ENCODE measurements around the gene FOXN3. TPM values are rescaled to one million over a fixed set of nuclear protein-coding genes. Genes with fewer than 3 reads are reported as not detected.

Gene FOXN3
- total and polyA plus RNA-seq, 10 of the 15 experiments (the other 5 are each of a cell fraction or from before 2014, with no cell fraction given) = 4.5 to 68.9 (median 29.7) TPM

DNA sequence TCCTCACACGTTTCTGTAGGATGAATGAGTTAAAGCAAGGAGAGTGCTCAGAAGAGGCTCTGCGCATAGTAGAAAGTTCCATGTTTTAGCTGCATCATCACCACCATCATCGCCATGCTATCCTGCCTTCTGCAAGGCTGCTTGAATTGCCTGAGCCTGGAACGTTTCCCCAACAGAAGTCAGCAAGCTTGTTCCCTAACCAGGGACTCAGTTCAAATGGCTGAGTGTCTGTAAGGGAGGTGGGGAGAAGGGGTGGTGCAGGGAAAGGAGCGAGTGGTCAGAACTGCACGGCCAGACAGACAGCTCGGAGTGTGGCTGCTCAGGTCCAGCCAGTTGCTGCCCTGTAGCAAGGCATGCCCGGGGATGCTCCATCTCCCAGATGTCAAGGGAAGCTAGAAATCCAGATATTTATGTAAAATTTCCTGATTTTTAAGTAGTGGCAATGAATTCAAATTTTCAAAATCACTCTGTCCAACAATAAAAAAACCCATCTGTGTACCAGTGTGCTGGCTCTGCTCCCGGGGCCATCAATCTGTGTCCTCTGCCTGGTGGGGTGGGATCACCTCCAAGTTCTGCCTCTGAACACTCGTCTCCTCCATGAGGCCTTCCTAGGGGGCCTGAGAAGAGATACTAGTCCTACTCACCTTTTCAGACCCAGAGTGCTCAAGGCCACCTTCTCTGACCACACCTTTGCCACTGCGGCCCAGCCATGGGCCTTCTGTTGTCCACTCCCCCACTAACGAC, 162.7 kb downstream of the FOXN3 start:
- Histone ChIP-seq H3K9me3 (replicated peaks; ENCODE audit: control insufficient read depth, insufficient read depth, low read length) (peaks cover 5% of the 10 kb centered on the region; the same call in 2 of the 3 replicates), H3K79me2 (ENCODE audit: control insufficient read depth, insufficient read depth, low read length) (no peaks in the 10 kb centered on the region), H3K4me2 (ENCODE audit: control insufficient read depth, insufficient read depth) (no peak overlapping the region), H3K27me3 (replicated peaks in 1 of 2; ENCODE audit: control insufficient read depth in 2 of 2, insufficient read depth in 2 of 2, low read length in 1 of 2) (no peaks in the 10 kb centered on the region), H3K4me1 (ENCODE audit: control insufficient read depth, insufficient read depth, low read length) (no peaks in the 10 kb centered on the region), H3K9ac (ENCODE audit: control insufficient read depth, insufficient read depth, low read length) (no peak overlapping the region), H3K36me3 (ENCODE audit: control insufficient read depth in 2 of 2, insufficient read depth in 2 of 2, low read length in 1 of 2) (peaks cover 3 to 13% of the 10 kb centered on the region in 2 experiments; a peak in 3 of 4 replicates), H2AFZ (ENCODE audit: control insufficient read depth, low read depth, low read length) (no peak overlapping the region), H3K4me3 (no peak overlapping the region), H3K27ac (ENCODE audit: control insufficient read depth, insufficient read depth) (no peak overlapping the region), H4K20me1 (ENCODE audit: control insufficient read depth, insufficient read depth) (no peaks in the 10 kb centered on the region)
- RAD21 ChIA-PET (ENCODE audit: unreplicated experiment) = no interaction called here
- POLR2A ChIA-PET = interaction anchor here (0.5 kb wide), 1 partner anchor 143 kb away, joined by 5 read pairs; no protein-coding TSS in a partner anchor
- 93% methylated on average over 12 of the region's 12 CpGs for WGBS (ENCODE audit: insufficient coverage, insufficient replicate concordance, low lambda C conversion rate, missing lambda C conversion rate)
- DNase-seq (ENCODE audit: low read depth, low spot score) (no peak), FAIRE-seq (no peak), ATAC-seq (no peak)
- intact Hi-C loops (cut with micrococcal nuclease; ENCODE audit: unreplicated experiment) = no loop called here
- CTCF ChIA-PET = interaction anchor here (1.2 to 1.5 kb wide), 2 partner anchors 12 to 517 kb away, joined by 3 to 5 read pairs; no protein-coding TSS in a partner anchor
- in situ Hi-C loops (cut with MboI) = no loop called here
- BruUV-seq (replicated peaks) = no TSS peak
- TF ChIP-seq BHLHE40 (IDR thresholded peaks at IDR 0.05; ENCODE audit: borderline replicate concordance in 1 of 2, low read depth in 2 of 2, low read length in 1 of 2) (no peak), E2F4 (IDR thresholded peaks at IDR 0.05; ENCODE audit: low read depth, low read length) (no peak), KAT2A (conservative IDR thresholded peaks at IDR 0.05; ENCODE audit: control insufficient read depth, low read depth, low read length) (no peak), TARDBP (IDR thresholded peaks at IDR 0.05; ENCODE audit: borderline replicate concordance) (no peak)
- SMC1A ChIA-PET (ENCODE audit: uncharacterized antibody, unreplicated experiment) = interaction anchor here (0.7 to 1.5 kb wide), 4 partner anchors 10 to 78 kb away, joined by 3 to 7 read pairs (median 3); no protein-coding TSS in a partner anchor
